ENCODE measurements around the gene ARL2BP. TPM values are rescaled to one million over a fixed set of nuclear protein-coding genes. Genes with fewer than 3 reads are reported as not detected.
"Not testable (repeated sequence)": the region's sequence is repeated elsewhere in the genome, so short reads cannot be mapped to it uniquely, and the experiment has no call there.

Gene ARL2BP
- 10 to 100 TPM; 56.4 to 80.4 TPM for total RNA-seq

GRCh38 chr16:57244767-57245471 is at the start of gene ARL2BP:
Gene ARL2BP, plus strand, starts transcription at chr16:57245259. Its CDS starts 109 bp downstream, at chr16:57245368.
- Histone ChIP-seq H3K9me3 (no peaks in the 10 kb centered on the region), H3K4me1 (peaks cover 0 to 11% of the 10 kb centered on the region in 2 donors), H3K36me3 (peaks cover 28% of the 10 kb centered on the region), H3K4me3 (peak within 1 kb of the TSS; percentile 63 to 73), H3K27ac (peak within 1 kb of the TSS; percentile 83 to 96), H3K27me3 (no peaks in the 10 kb centered on the region)
- peak; percentile 98 for DNase-seq (ENCODE audit: low spot score)
- peak in 1 of 2 donors; percentile 21 for TF ChIP-seq CTCF (IDR thresholded peaks at IDR 0.05)

GRCh38 chr16:57196286-57196685 is 48.8 kb upstream of the ARL2BP start:
- Histone ChIP-seq H3K4me1 (peaks cover 0 to 15% of the 10 kb centered on the region in 2 donors), H3K27ac (no peak overlapping the region), H3K4me3 (no peak overlapping the region), H3K9me3 (no peaks in the 10 kb centered on the region), H3K27me3 (no peaks in the 10 kb centered on the region), H3K36me3 (no peaks in the 10 kb centered on the region)
- TF ChIP-seq CTCF (IDR thresholded peaks at IDR 0.05): no peak
- no peak for DNase-seq (ENCODE audit: low spot score)

GRCh38 chr16:57196753-57197152 is 48.3 kb upstream of the ARL2BP start:
- no peak overlapping the region for H3K4me3 ChIP-seq
- H3K9me3 ChIP-seq: no peaks in the 10 kb centered on the region
- DNase-seq (ENCODE audit: low spot score): no peak
- peaks cover 0 to 10% of the 10 kb centered on the region in 2 donors for H3K4me1 ChIP-seq
- no peak overlapping the region for H3K27ac ChIP-seq
- TF ChIP-seq CTCF (IDR thresholded peaks at IDR 0.05): no peak
- H3K27me3 ChIP-seq: no peaks in the 10 kb centered on the region
- no peaks in the 10 kb centered on the region for H3K36me3 ChIP-seq

GRCh38 chr16:57200321-57200720 is 44.7 kb upstream of the ARL2BP start:
- not testable (repeated sequence) for H3K36me3 ChIP-seq; H3K27me3 ChIP-seq; H3K9me3 ChIP-seq; H3K27ac ChIP-seq; H3K4me3 ChIP-seq; DNase-seq (ENCODE audit: low spot score); H3K4me1 ChIP-seq

GRCh38 chr16:57200926-57201325 is 44.1 kb upstream of the ARL2BP start:
- H3K4me1 ChIP-seq; H3K27ac ChIP-seq; DNase-seq (ENCODE audit: low spot score); H3K9me3 ChIP-seq; H3K4me3 ChIP-seq; H3K27me3 ChIP-seq: not testable (repeated sequence)
- H3K36me3 ChIP-seq: peaks cover 14% of the 10 kb centered on the region

- peaks cover 26% of the 10 kb centered on the region for H3K36me3 ChIP-seq
- no peaks in the 10 kb centered on the region for H3K4me1 ChIP-seq
- H3K27me3 ChIP-seq: no peaks in the 10 kb centered on the region
- TF ChIP-seq CTCF (IDR thresholded peaks at IDR 0.05): no peak
- H3K9me3 ChIP-seq: no peaks in the 10 kb centered on the region
- DNase-seq (ENCODE audit: low spot score): no peak
- H3K4me3 ChIP-seq: no peak overlapping the region
- H3K27ac ChIP-seq: no peak overlapping the region
Observed at GRCh38 chr16:57202095-57202886, 42.8 kb upstream of the ARL2BP start.

Measured in right atrium auricular region (tissue), 2 donors.